Neural progenitor cell (in vitro differentiated cells): ENCODE measurements around the gene KIDINS220.

Source experiments
- CTCF ChIP-seq: fragments of 200-600 bp; sonication (generic); IDR thresholded peaks from 2 replicates; pipeline ENCODE4 v1.5.1; 2017; ENCODE audit warnings: antibody characterized with exemption, mild to moderate bottlenecking
- EZH2 ChIP-seq: fragments of 200-600 bp; sonication (generic); IDR thresholded peaks from 2 replicates; pipeline ENCODE4 v1.6.1; 2017; ENCODE audit warnings: antibody characterized with exemption, mild to moderate bottlenecking, moderate library complexity

GRCh38 chr2:8837795-8838140 lies 355 bp upstream of the KIDINS220 start:
- TF ChIP-seq CTCF (no peak), EZH2 (no peak)
